NCI-H524 treated with DMSO at 0.1 percent for 48 hours (cell line): ENCODE results near the gene BACH2.
"Not testable (repeated sequence)": the region's sequence is repeated elsewhere in the genome, so short reads cannot be mapped to it uniquely, and the experiment has no call there.

Source experiments
- DNase-seq: peaks from one replicate; lab custom pipeline; 2025; lab: John Stamatoyannopoulos, UW

BACH2 gene

DNA sequence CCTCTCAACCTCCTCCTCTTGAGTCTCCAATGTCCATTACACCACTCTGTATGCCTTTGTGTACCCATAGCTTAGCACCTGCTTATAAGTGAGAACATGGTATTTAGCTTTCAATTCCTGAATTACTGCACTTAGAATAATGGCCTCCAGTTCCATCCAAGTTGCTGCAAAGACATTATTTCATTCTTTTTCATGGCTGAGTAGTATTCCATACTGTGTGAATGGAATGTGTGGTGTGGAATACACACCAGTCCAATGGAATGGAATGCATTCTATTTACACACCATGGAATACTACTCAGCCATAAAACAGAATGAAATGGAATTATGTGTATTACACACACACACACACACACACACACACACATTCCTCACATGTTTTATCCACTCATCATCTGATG is 116.1 kb downstream of the BACH2 start:
- no peak for DNase-seq

DNA sequence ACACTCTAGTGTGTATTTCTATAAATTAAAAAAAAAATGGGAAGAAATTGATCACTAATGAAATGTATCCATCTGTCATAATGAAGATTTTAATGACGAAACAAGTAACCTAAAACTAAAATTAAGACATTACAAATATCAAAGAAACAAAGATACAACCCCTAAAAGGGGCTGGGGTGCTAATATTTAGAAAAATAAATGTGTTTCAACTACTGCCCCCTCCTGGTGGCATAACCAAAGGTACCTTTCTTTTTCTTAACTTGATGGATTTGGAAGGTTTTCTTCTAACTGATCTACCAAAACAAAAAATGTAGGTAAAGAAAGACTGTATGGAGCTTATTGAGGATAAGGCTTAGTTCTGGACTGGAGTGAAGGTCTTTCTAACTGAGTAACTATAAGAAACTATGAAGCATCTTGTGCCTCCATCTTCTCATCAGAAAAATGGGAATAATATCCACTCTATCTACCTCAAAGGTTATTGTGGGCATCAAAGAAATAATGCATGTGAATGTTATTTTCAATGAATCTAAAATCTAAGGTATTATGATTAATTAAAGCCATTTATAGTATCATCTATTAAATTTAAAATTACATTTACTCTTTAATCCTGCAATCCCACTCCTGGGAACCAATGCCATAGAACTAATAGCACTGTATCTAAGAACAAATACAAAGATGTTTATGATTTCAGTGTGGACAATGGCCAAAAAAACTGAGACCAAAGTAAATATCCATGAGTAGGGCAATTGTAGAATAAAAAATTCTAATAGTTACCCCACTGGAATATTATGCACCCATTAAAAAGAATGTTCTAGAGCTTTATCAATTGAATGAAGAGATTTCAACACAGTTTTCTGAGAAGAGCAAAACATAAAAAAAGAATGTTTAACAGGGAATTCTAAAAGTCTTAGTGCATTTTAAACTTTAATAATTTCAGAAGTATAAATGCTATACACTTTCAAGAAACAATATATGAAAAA is 117.2 kb downstream of the BACH2 start:
- no peak for DNase-seq

DNA sequence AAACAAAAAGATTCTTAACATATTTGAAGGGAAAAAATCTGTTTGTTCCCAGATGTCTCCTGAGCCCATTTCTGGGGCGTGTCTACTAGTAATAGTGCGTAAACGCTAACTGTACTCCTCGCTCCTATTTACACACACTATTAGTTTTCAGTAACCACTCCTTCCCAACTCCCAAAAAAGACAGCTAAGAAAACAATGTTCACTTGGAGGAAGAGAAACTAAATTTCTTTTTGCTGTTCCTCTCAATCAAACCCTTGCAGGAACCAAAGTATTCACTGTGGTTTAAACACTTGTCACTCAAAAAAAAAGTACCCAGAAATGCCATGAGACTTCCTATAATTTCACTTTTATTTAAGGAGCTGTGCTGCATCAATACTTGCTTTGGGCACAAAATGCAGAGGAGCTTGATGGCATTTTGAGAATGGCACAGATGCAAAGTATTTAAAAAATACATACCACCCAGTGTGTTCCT is 118.2 kb downstream of the BACH2 start:
- DNase-seq: no peak

DNA sequence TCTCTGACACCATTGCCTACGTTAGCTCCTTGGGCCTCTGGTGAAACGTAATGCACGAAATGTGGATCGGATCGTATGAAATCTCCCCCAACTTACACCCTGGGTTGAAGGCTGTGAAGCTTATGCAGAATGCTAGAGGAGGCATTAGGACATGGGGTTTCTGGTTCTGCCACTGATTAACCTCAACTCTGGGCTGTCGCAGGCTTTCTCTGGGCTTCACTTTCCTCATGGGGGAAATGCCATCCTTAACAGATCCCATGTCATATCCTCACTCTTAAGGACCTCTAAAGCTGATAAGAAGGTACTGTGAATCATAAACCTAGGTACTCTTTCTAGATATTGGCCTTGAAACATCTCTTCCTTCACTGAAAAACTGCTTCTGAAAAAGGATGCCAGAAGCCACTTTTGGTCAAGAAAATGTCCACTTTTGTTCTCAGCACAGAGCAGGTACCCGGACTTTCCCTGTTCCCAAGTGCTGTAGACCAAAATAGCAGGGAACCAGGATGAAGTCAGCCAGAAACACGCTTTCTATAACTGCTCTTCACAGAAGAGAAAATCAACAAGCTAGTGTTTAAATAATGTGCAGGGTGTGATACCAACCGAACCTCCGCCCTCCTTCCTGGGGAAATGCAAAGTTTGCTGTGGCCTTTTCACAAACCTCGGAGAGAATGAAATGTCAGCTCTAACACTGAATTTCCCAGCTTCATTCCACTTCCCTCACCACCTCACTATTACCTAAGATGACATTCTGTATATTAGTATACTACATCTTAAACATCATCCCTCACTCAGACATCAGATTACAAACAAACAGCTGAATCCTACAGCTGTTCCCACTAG is 118.9 kb downstream of the BACH2 start:
- no peak for DNase-seq

DNA sequence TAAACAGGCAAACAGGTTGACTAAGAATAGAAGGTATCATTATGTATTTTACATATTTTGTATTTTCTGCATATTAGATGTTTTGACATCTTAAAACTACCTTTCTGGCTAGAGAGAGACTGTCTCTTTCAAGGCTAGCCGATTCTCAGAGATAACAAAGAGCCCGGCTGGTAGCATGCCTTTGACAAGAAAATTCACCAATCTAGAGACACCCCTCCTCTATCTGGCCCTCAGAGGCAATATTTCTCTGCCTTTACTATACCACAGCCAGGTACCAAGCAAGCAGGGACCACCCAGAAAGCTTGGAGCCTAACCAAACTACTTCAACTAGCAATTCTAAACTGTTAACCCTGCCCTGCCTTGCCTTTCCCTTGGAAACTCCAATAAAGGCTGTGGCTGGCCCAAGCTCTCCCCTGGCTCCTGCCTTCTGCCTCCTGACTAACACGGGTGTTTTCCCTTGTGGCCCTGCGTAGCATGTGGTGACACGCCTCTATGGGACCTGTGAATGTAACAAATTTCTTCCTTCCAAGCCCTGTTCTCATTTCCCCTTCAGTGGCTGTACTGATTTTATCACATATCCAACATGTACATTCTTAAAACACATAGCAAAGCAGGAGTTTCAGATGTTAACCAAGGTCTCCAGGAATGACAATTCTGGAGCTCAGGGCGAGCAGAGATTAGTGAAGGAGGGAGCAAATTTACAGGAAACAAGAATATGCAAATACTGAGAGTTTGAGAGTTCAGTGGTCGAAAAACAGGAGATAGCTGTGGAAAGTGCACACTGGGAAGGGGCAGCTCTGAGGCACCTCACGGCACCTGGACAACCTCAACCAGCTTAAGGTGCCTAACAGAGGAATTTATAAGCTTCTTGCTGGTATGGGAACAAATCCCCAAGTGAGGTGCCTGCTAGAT is 120.8 kb downstream of the BACH2 start:
- no peak for DNase-seq

DNA sequence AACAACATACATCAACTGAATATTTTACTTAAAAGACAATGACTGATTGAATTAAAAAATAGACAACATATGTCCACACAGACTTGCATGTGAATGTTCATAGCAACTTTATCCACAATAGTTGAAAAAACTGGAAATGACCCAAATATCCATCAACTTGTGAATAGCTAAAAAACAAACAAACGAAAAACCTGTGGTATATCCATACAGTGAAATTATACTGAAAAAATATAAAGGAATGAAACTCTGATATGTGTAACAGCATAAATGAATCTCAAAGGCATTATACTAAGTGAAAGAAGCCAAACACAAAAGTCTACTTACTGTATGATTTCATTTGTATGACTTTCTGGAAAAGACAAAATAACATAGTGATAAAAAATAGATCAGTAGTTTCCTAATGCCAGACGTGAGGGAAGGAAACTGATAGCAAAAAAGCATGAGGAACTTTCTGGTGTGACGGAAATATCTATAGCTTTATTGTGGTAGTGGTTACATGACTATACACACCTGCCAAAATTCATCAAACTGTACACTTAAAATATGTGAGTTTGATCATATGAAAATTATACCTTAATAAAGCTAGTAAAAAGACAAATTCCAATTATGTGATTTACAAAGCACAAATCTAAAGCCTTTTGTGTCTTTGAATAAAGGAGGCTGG is 123.2 kb downstream of the BACH2 start:
- DNase-seq: no peak

DNA sequence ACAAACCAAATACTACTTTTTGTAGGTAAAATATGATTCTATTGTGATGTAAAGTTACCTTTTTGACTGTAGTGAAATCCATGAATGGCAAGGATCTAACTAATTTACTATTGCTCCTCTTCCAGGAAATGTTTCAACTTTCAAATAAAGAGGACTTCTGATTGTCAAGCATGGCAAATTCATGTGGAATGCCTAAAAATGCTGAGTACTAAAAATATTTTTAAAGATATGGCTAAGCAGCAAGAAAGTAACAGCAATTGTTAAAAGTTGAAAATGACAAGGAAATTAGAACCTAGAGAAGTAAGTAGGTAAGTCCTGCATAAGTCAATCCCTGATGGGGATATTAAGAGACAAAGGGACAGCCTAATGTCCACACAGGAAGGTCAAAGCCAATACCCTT is 126.0 kb downstream of the BACH2 start:
- DNase-seq: no peak

DNA sequence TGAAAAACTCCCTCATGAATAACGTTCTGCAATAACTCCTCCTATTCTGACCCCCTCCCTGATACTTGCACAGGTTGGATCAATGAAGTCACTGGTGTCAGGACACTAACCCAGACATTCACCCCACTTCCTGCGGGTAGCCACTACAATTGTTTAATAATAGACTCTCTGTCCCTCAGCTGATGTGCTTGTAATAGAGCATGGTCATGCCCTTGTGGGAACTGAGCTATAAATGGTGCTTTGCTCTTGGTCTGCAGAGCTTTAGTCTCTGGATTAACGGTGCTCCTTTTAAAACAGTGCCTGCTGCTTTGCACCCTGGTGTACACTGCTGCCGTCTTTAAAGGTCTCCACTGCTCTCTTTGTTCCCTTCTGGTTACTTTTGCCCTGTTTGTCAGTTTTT is 127.3 kb downstream of the BACH2 start:
- no peak for DNase-seq

DNA sequence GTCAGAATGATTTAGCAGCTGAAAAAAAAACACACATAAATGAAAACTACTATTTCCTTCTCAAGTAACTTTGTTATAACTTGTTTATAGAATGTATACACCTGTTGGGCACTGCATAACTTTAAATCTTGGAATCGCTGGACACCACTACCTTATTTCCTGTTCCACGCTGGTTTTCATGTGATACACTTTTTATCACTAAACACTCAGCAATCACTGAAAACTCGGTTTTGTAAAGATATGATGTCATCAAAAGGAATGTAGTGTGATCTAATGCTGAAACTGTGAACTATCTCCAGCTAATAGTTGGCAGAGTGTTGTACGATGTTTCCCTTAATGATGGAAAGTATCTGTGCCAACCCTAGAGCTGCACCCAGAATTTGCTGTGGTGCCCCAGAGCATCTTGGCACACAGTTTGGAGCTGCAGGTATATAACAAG is 127.9 kb downstream of the BACH2 start:
- no peak for DNase-seq

DNA sequence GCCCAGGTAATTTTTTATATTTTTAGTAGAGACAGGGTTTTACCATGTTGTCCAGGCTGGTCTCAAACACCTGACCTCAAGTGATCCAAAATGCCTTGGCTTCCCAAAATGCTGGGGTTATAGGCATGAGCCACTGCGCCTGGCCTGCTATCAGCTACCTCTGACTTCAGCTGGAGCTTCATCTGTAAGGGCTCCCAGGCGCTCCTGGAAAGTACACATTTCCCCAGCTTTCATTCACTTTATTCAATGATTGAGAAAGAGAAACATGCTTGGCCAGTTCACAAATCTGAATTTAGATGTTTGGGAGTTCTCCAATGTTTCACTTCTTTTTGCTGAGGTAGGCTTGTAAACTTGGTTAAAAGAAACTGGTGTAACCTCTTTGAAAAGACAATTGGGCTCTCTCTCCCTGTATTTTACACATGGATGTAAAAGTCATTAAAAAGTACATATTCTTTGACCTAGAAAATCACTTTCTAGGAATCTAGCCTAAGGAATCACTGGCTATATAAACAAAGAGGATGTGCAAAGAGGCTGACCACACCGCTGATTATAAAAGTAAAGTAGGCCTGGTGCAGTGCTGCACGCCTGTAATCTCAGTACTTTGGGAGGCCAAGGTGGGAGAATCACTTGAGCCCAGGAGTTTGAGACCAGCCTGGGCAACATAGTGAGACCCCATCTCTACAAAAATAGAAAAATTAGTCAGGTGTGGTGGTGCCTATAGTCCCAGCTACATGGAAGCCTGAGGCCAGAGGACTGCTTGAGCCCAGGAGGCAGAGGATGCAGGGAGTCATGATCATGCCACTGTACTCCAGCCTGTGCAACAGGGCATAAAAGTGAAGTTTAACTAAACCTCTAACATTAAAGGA is 128.9 kb downstream of the BACH2 start:
- DNase-seq: no peak

DNA sequence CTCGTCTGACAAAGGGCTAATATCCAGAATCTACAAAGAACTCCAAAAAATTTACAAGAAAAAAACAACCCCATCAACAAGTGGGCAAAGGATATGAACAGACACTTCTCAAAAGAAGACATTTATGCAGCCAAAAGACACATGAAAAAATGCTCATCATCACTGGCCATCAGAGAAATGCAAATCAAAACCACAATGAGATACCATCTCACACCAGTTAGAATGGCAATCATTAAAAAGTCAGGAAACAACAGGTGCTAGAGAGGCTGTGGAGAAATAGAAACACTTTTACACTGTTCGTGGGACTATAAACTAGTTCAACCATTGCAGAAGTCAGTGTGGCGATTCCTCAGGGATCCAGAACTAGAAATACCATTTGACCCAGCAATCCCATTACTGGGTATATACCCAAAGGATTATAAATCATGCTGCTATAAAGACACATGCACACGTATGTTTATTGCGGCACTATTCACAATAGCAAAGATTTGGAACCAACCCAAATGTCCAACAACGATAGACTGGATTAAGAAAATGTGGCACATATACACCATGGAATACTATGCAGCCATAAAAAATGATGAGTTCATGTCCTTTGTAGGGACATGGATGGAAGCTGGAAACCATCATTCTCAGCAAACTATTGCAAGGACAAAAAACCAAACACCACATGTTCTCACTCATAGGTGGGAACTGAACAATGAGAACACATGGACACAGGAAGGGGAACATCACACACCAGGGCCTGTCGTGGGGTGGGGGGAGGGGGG is 130.3 kb downstream of the BACH2 start:
- not testable (repeated sequence) for DNase-seq

DNA sequence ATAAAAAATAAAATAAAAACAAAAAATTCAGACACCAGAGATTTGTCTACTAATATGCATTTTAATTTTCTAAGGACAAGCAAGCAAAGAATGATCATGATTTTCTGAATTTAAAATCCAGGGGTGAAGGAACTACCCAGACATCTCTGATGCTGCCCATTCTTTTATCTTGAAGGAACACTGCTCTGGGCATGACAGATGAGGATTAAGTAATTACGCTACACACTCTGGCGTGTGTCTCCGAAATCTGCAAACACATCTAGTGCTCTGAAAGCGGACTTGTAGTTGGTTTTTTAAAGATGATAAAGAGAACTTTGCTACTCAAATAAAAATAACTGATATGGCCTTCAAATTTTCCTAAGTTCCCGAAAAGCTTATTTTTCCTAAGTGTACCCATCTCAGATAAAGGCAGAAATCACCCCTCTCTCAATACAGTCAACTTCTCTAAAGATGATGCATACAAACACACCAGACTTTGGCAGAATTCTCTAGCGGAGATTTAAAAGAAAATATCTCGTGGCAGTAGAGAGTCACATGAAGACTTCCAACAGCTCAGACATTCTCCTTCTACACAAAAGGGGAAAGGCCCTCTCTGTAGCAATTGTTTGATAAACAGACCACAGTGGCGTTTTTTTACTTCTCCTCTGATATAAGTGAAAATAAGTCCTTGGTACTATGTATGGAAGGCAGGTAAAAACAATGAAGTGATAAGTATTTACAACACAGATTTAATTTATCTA is 133.8 kb downstream of the BACH2 start:
- no peak for DNase-seq

DNA sequence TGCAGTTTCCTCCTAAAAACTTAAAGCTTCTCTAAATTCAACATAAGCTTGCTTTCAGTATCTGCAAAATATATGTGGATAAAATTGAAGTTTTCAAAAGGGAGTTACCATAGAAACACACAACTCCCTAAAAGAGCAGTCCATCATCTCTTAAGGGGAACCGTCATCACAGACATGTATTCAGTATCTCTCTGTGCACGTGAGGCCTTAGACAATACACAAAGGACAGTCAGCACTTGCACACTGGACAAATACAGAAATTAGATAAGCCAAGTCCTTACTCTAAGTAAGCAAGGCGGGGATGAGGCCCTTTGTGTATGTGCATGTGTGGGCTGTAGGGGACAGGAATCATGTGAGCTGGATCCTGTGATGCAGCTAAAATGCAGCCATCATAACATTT is 136.6 kb downstream of the BACH2 start:
- no peak for DNase-seq

DNA sequence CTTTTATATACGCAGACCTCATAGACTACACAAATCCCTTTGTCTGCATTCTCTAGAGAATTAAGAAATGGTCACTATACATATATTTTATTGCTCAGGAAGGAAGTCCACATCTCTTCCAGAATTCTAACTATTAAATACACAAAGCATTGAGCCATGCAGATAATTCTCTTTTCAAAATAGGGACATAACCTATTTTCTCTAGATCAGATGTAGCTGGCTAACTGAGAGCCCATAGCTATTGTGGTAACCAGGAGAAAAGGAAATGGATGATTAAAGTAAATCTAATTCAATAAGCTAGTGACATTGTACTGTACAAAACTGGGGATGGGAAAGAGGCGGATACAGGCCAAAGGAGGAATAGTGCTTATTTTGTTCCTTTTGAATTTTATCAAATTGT is 137.2 kb downstream of the BACH2 start:
- DNase-seq: no peak

DNA sequence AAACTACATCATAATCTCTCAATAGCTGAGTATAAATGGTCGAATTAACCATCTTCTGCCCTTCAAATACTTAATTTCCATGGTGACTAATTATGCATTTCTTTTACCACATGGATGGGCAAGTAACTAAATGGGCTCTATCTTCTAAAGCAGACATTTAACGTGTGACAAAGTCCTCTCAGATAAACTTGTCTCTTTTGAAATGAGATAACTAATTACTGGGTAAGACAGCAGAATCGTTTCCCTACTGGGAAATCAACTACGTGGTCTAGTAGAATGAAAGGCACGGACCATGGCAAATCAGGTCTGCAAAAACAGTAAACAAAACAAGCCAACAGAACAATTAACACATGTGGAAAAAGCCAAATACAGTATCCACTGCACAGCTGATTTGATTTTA is 137.7 kb downstream of the BACH2 start:
- DNase-seq: no peak

DNA sequence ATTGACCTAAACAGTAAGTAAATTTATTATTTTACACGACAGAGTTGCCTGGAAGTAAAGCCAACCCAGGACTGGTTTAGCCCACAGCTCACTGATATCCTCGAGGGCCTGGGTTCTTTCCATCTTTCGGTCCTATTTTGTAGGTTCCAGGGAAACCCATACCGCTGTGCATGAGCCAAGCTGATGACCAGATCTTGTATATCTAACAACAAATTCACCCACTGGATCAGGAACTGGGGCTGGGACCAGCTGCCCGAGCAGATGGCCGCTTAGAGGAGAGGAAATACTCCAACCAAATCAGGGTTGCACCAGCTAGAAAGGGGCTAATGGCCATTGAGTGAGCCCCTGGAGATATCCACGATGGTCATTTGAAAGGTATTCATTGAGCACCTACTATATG is 139.2 kb downstream of the BACH2 start:
- no peak for DNase-seq

DNA sequence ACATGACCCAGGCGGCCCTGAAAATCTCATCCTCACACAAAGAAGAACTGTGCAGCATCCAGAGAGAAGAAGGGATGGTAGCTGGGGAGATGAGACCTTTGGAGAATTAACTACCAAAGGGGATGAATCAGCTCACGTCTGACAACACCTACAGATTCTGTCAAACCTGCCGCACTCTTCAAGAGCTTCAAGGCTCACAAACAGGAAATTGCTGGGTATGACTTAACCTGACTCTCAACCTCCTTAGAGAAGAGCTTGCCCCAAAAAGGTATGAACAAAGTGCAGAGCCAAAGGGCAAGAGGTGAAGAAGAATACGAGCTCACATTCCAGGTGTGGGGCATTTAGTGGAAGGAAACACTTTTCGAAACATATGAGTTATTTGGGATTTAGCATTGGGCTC is 139.8 kb downstream of the BACH2 start:
- no peak for DNase-seq

DNA sequence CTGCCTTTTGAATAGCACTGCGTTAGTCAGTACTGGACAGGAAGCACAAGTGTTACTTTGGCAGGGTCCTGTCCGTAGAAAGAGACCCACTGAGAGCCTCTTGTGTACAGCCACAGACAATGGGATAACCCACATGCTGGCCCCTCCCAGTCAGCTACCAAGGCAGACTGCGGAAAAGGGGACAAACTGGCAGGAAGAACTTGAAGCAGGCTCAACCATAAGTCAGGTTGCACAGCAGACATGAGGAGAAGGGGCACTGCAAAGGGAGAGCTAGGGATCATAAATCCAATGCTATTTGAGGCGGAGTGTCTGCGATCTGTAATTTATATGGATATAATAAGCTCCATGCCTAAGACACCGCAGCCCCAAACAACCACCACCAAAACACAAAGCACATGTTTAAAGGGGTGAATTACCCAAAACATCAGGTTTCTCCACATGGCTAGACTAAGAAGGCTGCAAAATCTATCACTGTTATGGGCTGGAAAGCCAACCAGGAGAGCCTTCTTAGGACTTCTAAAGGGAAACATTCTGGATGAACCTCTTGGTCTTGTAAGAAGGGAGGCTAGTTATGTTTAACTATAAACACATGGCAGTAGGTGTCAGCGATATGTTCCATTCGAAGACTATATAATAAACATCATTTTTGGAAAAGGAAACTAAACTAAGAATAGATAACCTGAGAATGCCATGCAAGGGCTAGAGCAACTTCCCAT is 141.7 kb downstream of the BACH2 start:
- DNase-seq: no peak
